Panc1 (cell line): ENCODE data around the gene IGFBP6. TPM values are rescaled to one million over a fixed set of nuclear protein-coding genes. Genes with fewer than 3 reads are reported as not detected.
A peak's percentile ranks its signal among the peaks of the same experiment; 100 is the strongest.

ENCODE experiments used
- ATAC-seq: fragments of 200-7000 bp; cut with Tn5 transposase; 2 replicates; pipeline ENCODE4 v1.9.1; 2020; ENCODE audit warnings: mild to moderate bottlenecking, moderate library complexity
- BruUV-seq: library from RNA; stranded (reverse); fragments of 400-500 nt; replicated peaks from 2 replicates; lab custom pipeline; 2021; lab: Mats Ljungman, UMichigan
- CTCF ChIA-PET: fragments of 300-600 bp; sonication (Branson Sonifier 250); formaldehyde crosslinking; loops from one replicate; lab custom pipeline; 2022; ENCODE audit warnings: antibody characterized with exemption; lab: Charles Lee
- POLR2A ChIA-PET: fragments of 300-600 bp; sonication (Branson Sonifier 250); formaldehyde crosslinking; loops from one replicate; lab custom pipeline; 2022; ENCODE audit warnings: antibody characterized with exemption; lab: Charles Lee
- DNase-seq: peaks from one replicate; pipeline ENCODE4 v3.0.0-alpha.2; 2010; ENCODE audit warnings: low read depth, low spot score
- H3K27ac ChIP-seq: 2 replicates; pipeline ENCODE4 v1.5.1; 2011; ENCODE audit warnings: mild to moderate bottlenecking, low read length, inconsistent platforms
- H3K27me3 ChIP-seq: fragments of 200-500 bp; sonication (Bioruptor generic); 2 replicates; pipeline ENCODE4 v1.6.0; 2014; ENCODE audit warnings: low read length, inconsistent platforms; ENCODE audit not compliant: control insufficient read depth, insufficient read depth
- H3K36me3 ChIP-seq: fragments of 200-500 bp; sonication (Bioruptor generic); 2 replicates; pipeline ENCODE4 v1.5.1; 2014; ENCODE audit warnings: inconsistent platforms, mild to moderate bottlenecking, low read length, moderate library complexity; ENCODE audit not compliant: control insufficient read depth, insufficient read depth
- H3K4me1 ChIP-seq: 2 replicates; pipeline ENCODE4 v1.5.1; 2011; ENCODE audit warnings: inconsistent platforms, mild to moderate bottlenecking, low read length, moderate library complexity; ENCODE audit not compliant: control insufficient read depth, insufficient read depth
- H3K4me3 ChIP-seq, 2 experiments: 2 replicates each; pipeline ENCODE4 v1.5.1; 2011 to 2012; ENCODE audit warnings: low read depth in 2 of 2, low read length in 2 of 2, mild to moderate bottlenecking in 2 of 2, inconsistent platforms in 1 of 2, moderate library complexity in 1 of 2
- H3K9me3 ChIP-seq: fragments of 200-500 bp; sonication (Bioruptor generic); 2 replicates; pipeline ENCODE4 v1.5.1; 2014; ENCODE audit warnings: low read depth, mild to moderate bottlenecking, inconsistent platforms, low read length, moderate library complexity; ENCODE audit not compliant: control insufficient read depth, insufficient read depth
- POLR2AphosphoS5 ChIP-seq: IDR thresholded peaks from 2 replicates; pipeline ENCODE4 v1.6.1; 2012; ENCODE audit warnings: mild to moderate bottlenecking, low read depth, low read length, moderate library complexity
- SIN3A ChIP-seq: IDR thresholded peaks from 2 replicates; pipeline ENCODE4 v1.6.1; 2012; ENCODE audit warnings: low read depth, mild to moderate bottlenecking, low read length, moderate library complexity, borderline replicate concordance; ENCODE audit not compliant: insufficient read depth
- TCF7L2 ChIP-seq: IDR thresholded peaks from 2 replicates; pipeline ENCODE4 v1.6.1; 2011; ENCODE audit warnings: mild to moderate bottlenecking, low read depth, low read length, inconsistent platforms
- in situ Hi-C: cut with HindIII; loops from 2 replicates; pipeline ENCODE4 v1.10.0; 2016; ENCODE audit warnings: low sequenced_read_pairs, low pct_unique_long_range_greater_than_20kb
- intact Hi-C: fragments of 100-400 bp; cut with micrococcal nuclease; formaldehyde crosslinking; loops from one replicate; pipeline ENCODE4 v1.10.0; 2022; ENCODE audit not compliant: unreplicated experiment
- total RNA-seq: library from RNA; stranded (reverse); gene quantifications from one replicate; pipeline ENCODE4 v1.2.1, GENCODE V29; 2021; ENCODE audit not compliant: unreplicated experiment
- TF ChIP-seq, protein P1 (sequence below), 2 experiments: IDR thresholded peaks; 2 replicates each; pipeline ENCODE4 v1.6.1; 2011 to 2012; ENCODE audit warnings: low read depth in 2 of 2, control low read depth in 1 of 2, low read length in 1 of 2, mild to moderate bottlenecking in 1 of 2, moderate library complexity in 1 of 2; ENCODE audit not compliant: insufficient read depth in 1 of 2
- TF ChIP-seq, protein P2 (sequence below): fragments of 450-650 bp; IDR thresholded peaks from 2 replicates; pipeline ENCODE4 v1.5.1; 2017; ENCODE audit warnings: mild to moderate bottlenecking

The IGFBP6 gene
- total RNA-seq, 1 experiment from 2014 or later = 4.7 TPM

DNA sequence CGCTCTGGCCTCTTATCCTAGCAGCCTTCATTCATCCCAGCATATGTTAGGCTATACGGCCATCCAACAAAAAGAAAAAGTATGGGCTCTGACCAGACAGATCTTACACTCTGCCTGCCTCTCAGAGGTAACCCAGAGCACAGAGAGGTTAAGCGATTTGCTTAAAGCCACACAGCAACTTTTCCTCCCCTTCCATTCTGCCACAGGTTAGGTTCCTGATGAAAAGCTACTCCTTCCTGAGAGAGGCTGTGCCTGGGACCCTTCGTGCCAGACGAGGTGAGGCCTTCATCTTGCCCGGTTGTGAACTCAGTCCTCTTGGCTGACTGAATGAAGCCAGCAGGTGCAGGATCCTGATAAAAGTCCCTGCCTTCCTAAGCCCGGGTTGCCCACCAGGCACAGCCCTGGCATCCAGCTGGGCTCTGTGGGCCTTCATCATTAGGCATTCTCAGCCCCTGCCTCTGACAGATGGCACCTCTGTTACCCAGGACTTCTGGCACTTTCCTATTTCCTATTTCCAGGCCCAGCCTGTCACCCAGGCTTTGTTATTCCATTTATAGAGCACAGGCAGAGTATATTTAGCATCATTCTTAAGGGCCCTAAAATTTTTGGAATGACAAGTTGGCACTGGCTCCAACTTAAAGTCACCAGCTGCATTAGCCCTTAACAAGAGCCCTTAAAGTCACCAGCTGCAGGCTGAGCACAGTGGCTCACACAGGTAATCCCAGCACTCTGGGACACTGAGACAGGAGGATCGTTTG lies 18.6 kb downstream of the IGFBP6 start:
- Histone ChIP-seq H3K4me3 (no peak overlapping the region), H3K4me1 (no peaks in the 10 kb centered on the region), H3K36me3 (no peaks in the 10 kb centered on the region), H3K27me3 (no peaks in the 10 kb centered on the region), H3K27ac (no peak overlapping the region), H3K9me3 (no peaks in the 10 kb centered on the region)
- TF ChIP-seq SIN3A (no peak), TCF7L2 (no peak), POLR2AphosphoS5 (no peak)
- TF ChIP-seq, protein P1, sequence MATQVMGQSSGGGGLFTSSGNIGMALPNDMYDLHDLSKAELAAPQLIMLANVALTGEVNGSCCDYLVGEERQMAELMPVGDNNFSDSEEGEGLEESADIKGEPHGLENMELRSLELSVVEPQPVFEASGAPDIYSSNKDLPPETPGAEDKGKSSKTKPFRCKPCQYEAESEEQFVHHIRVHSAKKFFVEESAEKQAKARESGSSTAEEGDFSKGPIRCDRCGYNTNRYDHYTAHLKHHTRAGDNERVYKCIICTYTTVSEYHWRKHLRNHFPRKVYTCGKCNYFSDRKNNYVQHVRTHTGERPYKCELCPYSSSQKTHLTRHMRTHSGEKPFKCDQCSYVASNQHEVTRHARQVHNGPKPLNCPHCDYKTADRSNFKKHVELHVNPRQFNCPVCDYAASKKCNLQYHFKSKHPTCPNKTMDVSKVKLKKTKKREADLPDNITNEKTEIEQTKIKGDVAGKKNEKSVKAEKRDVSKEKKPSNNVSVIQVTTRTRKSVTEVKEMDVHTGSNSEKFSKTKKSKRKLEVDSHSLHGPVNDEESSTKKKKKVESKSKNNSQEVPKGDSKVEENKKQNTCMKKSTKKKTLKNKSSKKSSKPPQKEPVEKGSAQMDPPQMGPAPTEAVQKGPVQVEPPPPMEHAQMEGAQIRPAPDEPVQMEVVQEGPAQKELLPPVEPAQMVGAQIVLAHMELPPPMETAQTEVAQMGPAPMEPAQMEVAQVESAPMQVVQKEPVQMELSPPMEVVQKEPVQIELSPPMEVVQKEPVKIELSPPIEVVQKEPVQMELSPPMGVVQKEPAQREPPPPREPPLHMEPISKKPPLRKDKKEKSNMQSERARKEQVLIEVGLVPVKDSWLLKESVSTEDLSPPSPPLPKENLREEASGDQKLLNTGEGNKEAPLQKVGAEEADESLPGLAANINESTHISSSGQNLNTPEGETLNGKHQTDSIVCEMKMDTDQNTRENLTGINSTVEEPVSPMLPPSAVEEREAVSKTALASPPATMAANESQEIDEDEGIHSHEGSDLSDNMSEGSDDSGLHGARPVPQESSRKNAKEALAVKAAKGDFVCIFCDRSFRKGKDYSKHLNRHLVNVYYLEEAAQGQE (IDR thresholded peaks at IDR 0.05; ENCODE audit: insufficient read depth in 1 of 2, low read depth in 2 of 2, low read length in 1 of 2) = no peak
- TF ChIP-seq, protein P2, sequence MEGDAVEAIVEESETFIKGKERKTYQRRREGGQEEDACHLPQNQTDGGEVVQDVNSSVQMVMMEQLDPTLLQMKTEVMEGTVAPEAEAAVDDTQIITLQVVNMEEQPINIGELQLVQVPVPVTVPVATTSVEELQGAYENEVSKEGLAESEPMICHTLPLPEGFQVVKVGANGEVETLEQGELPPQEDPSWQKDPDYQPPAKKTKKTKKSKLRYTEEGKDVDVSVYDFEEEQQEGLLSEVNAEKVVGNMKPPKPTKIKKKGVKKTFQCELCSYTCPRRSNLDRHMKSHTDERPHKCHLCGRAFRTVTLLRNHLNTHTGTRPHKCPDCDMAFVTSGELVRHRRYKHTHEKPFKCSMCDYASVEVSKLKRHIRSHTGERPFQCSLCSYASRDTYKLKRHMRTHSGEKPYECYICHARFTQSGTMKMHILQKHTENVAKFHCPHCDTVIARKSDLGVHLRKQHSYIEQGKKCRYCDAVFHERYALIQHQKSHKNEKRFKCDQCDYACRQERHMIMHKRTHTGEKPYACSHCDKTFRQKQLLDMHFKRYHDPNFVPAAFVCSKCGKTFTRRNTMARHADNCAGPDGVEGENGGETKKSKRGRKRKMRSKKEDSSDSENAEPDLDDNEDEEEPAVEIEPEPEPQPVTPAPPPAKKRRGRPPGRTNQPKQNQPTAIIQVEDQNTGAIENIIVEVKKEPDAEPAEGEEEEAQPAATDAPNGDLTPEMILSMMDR = no peak
- no peak for DNase-seq
- in situ Hi-C loops (no loop called here), intact Hi-C loops (no loop called here)
- 0 out of 2 replicates have a peak, but pooled peaks have one; percentile 22 for ATAC-seq
- ChIA-PET CTCF (no interaction called here), POLR2A (interaction anchor here (0.5 kb wide), 1 partner anchor 11 kb away, joined by 14 read pairs; no protein-coding TSS in a partner anchor)
- BruUV-seq = no TSS peak

DNA sequence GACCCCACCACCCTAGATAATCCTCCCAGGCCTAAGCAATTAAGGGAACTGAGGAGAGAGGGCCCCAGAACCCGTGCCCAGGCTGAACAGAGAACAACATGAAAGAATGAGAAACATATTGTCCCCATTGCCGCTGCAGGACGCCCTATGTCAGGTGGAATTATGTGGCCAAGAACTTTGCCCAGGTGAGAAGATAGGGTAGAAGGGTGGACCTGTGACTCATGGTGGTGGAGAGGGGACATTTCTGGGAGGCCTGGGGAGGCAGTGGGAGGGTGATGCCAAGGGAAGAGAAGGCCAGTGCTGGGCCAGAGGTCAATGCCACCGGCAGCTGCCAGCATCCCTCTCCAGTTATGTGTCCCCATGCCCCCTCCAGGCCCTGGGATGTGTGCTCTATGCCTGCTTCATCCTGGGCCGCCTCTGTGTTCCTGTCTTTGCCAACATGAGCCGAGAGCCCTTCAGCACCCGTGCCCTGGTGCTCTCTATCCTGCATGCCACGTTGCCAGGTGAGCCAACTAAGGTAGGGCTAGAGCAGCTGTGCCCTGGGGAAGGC lies 21.4 kb downstream of the IGFBP6 start:
- ChIA-PET CTCF (no interaction called here), POLR2A (no interaction called here)
- TF ChIP-seq, protein P2 = no peak
- TF ChIP-seq POLR2AphosphoS5 (no peak), SIN3A (no peak), TCF7L2 (no peak)
- TF ChIP-seq, protein P1 (IDR thresholded peaks at IDR 0.05; ENCODE audit: insufficient read depth in 1 of 2, low read depth in 2 of 2, low read length in 1 of 2) = no peak
- intact Hi-C loops (no loop called here), in situ Hi-C loops (no loop called here)
- no peak overlapping the region for H3K4me3 ChIP-seq
- H3K27ac ChIP-seq = no peak overlapping the region
- no peaks in the 10 kb centered on the region for H3K4me1 ChIP-seq
- ATAC-seq (no peak), DNase-seq (no peak)
- no peaks in the 10 kb centered on the region for H3K36me3 ChIP-seq
- BruUV-seq = no TSS peak
- H3K27me3 ChIP-seq = no peaks in the 10 kb centered on the region
- H3K9me3 ChIP-seq = no peaks in the 10 kb centered on the region
